Measurements from ENCODE around the gene PTPN5.

The PTPN5 gene

DNA sequence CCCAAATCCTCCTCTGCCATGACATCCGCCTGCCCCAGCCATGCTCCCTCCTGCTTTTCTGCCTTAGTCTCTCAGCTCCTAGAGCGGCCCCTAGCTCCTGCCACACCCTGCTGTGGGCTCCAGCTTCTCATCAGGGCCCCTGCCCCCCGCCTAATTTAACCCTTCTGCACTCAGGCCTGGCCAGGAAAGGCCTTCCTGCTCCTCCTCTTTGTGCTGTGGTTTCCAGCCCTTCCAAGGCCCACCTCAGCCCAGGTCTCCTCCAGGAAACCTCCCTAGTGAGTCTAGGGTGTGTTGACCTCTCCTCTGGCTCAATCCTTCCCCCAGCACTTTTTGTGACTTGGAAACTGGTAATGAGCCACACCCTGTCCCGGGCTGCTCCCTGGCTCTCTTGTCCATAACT lies 11.3 kb downstream of the PTPN5 start:
- no peak overlapping the region for H3K27ac Mint-ChIP-seq
- no peak for ATAC-seq
- H3K4me1 Mint-ChIP-seq, result no peaks in the 10 kb centered on the region
- H3K4me3 Mint-ChIP-seq, result no peak overlapping the region
- no peaks in the 10 kb centered on the region for H3K36me3 Mint-ChIP-seq
- H3K9me3 Mint-ChIP-seq, result no peaks in the 10 kb centered on the region
- peaks cover 18% of the 10 kb centered on the region for H3K27me3 Mint-ChIP-seq

DNA sequence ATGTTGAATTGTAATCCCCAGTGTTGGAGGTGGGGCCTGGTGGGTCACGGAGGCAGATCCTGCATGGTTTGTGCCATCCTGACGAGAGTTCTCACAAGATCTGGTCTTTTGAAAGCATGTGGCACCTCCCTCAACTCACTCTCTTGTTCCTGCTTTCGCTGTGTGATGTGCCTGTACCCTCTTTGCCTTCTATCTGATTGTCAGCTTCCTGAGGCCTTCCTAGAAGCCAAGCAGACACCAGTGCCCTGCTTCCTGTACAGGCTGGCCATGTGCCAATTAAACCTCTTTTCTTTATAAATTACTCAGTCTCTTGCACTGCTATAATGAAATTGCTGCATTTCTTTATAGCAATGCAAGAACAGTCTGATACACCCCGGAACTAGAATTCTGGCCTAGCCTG lies 13.1 kb downstream of the PTPN5 start:
- Mint-ChIP-seq H3K36me3 (no peaks in the 10 kb centered on the region), H3K27ac (no peak overlapping the region), H3K27me3 (peaks cover 8% of the 10 kb centered on the region), H3K4me3 (no peak overlapping the region), H3K9me3 (no peaks in the 10 kb centered on the region), H3K4me1 (no peaks in the 10 kb centered on the region)
- no peak for ATAC-seq

- Mint-ChIP-seq H3K4me3 (no peak overlapping the region), H3K36me3 (no peaks in the 10 kb centered on the region), H3K27ac (no peak overlapping the region), H3K4me1 (no peaks in the 10 kb centered on the region), H3K9me3 (no peaks in the 10 kb centered on the region), H3K27me3 (peaks cover 26% of the 10 kb centered on the region)
- no peak for ATAC-seq
These were observed 15.3 kb downstream of the PTPN5 start for GRCh38 chr11:18776324-18776723.

GRCh38 chr11:18775492-18776292 lies 15.9 kb downstream of the PTPN5 start:
- no peaks in the 10 kb centered on the region for H3K9me3 Mint-ChIP-seq
- peaks cover 32% of the 10 kb centered on the region for H3K27me3 Mint-ChIP-seq
- ATAC-seq, result peak; percentile 65
- H3K36me3 Mint-ChIP-seq, result no peaks in the 10 kb centered on the region
- H3K27ac Mint-ChIP-seq, result no peak overlapping the region
- peaks cover under 1% of the 10 kb centered on the region for H3K4me1 Mint-ChIP-seq
- H3K4me3 Mint-ChIP-seq, result no peak overlapping the region

- no peak for ATAC-seq
- H3K36me3 Mint-ChIP-seq, result no peaks in the 10 kb centered on the region
- no peak overlapping the region for H3K27ac Mint-ChIP-seq
- H3K9me3 Mint-ChIP-seq, result no peaks in the 10 kb centered on the region
- no peak overlapping the region for H3K4me3 Mint-ChIP-seq
- peaks cover 37% of the 10 kb centered on the region for H3K27me3 Mint-ChIP-seq
- H3K4me1 Mint-ChIP-seq, result peaks cover 9% of the 10 kb centered on the region
These were observed 16.8 kb downstream of the PTPN5 start for GRCh38 chr11:18774801-18775200.

- H3K27ac Mint-ChIP-seq, result no peak overlapping the region
- H3K4me1 Mint-ChIP-seq, result peaks cover 21% of the 10 kb centered on the region
- H3K9me3 Mint-ChIP-seq, result no peaks in the 10 kb centered on the region
These were observed 17.9 kb downstream of the PTPN5 start for GRCh38 chr11:18773681-18774080.

GRCh38 chr11:18773104-18773503 lies 18.5 kb downstream of the PTPN5 start:
- H3K27me3 Mint-ChIP-seq, result peaks cover 37% of the 10 kb centered on the region
- H3K27ac Mint-ChIP-seq, result no peak overlapping the region
- no peaks in the 10 kb centered on the region for H3K36me3 Mint-ChIP-seq
- H3K4me1 Mint-ChIP-seq, result peaks cover 26% of the 10 kb centered on the region
- no peak overlapping the region for H3K4me3 Mint-ChIP-seq
- no peak for ATAC-seq
- no peaks in the 10 kb centered on the region for H3K9me3 Mint-ChIP-seq

More at GRCh38 chr11:18773681-18774080, 17.9 kb downstream of the PTPN5 start:
- H3K4me3 Mint-ChIP-seq, result no peak overlapping the region
- ATAC-seq, result no peak
- no peaks in the 10 kb centered on the region for H3K36me3 Mint-ChIP-seq
- peaks cover 37% of the 10 kb centered on the region for H3K27me3 Mint-ChIP-seq

DNA sequence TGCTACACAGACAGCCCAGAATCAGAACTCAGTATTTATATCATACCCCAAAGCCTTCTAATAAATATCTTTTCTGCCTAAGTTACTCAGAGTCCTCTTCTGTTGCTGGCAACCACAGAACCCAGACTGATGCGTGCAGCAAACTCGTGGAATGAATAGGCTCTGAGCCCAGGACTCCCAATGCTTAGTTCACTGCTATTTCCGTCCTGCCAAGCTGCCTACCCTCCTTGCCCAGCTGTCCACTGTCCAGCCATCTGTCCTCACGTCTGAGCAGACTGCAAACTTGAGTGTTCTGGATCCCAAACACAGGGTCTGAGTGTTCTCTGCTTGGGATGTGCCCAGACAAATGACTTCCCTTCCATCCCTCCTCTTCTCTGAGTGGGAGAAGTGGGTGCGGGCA lies 19.4 kb downstream of the PTPN5 start:
- H3K4me1 Mint-ChIP-seq, result peaks cover 35% of the 10 kb centered on the region
- no peaks in the 10 kb centered on the region for H3K9me3 Mint-ChIP-seq
- no peaks in the 10 kb centered on the region for H3K36me3 Mint-ChIP-seq
- ATAC-seq, result no peak
- peak overlapping the region; percentile 42 for H3K27ac Mint-ChIP-seq
- H3K4me3 Mint-ChIP-seq, result no peak overlapping the region
- H3K27me3 Mint-ChIP-seq, result peaks cover 37% of the 10 kb centered on the region

DNA sequence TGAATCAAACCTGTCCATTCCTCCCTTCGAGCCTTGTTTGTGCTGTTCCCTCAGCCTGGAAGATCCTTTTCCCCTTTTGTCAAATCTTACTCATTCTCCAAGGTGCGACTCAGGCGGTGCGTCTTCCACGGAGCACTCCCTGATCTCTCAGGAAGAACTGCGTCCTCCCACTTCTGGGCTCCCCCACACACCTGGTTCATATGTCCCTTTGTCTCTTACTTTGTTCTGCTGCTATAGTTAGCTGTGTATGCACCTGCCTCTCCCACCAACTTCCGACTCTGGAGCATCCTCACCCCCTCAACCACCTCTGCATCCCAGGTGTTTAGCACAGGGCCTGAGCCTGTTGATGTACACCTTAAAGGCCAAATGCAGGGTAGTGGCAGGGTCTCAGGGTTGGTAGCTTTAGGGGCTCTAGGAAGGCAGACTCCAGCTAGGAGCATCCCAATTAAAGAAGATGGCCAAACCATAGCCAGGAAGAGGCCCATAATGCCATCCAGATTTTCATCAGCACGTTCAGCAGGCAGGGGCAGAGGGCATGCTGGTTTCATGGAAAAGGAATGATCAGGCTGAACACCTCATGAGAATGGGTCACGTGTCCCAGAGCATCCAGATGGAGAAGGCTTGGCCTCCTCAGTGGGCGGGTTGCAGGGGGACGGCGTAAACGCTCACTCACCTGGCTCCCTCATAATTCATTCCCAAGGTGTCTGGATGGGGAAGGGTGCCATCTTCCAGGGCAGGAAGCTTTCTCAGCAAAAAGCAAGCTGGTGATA lies 20.1 kb downstream of the PTPN5 start:
- Mint-ChIP-seq H3K4me1 (peaks cover 36% of the 10 kb centered on the region), H3K9me3 (no peaks in the 10 kb centered on the region), H3K27ac (peak overlapping the region; percentile 42), H3K36me3 (no peaks in the 10 kb centered on the region), H3K27me3 (peaks cover 37% of the 10 kb centered on the region), H3K4me3 (no peak overlapping the region)
- no peak for ATAC-seq

- peaks cover 39% of the 10 kb centered on the region for H3K27me3 Mint-ChIP-seq
- no peak for ATAC-seq
- no peak overlapping the region for H3K4me3 Mint-ChIP-seq
- H3K27ac Mint-ChIP-seq, result peak overlapping the region; percentile 42
- H3K36me3 Mint-ChIP-seq, result no peaks in the 10 kb centered on the region
- H3K4me1 Mint-ChIP-seq, result peaks cover 36% of the 10 kb centered on the region
- H3K9me3 Mint-ChIP-seq, result no peaks in the 10 kb centered on the region
These were observed 21.0 kb downstream of the PTPN5 start for GRCh38 chr11:18770479-18771125.

DNA sequence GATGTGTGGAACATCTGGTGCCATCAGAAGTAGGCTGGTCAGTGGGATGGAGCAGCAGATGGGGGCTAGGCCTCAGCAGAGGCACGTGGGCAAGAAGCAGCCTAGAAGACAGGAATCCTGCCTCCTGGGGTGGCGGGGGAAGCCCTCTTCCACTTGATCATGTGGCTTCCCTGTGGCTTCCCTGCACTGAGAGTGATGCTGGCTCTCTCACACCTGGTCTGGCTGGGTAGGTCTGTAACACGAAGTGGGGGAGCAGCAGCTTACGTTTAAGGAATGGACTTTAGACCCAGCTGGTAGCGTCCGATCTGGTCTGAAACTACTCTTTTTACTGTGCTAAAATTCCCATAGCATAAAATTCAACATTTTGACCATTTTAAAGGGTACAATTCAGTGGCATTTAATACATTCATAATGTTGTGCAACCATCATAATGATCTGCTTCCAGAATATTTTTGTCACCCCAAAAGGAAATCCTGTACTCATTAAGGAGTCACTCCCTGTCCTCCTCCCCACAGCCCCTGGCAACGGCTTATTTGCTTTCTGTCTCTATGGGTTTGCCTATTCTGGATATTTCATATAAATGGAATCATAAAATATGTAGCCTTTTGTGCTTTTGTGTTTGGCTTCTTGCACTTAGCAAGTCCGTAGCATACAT lies 21.7 kb downstream of the PTPN5 start:
- Mint-ChIP-seq H3K36me3 (no peaks in the 10 kb centered on the region), H3K27me3 (peaks cover 39% of the 10 kb centered on the region), H3K4me1 (peaks cover 36% of the 10 kb centered on the region), H3K4me3 (no peak overlapping the region), H3K27ac (peak overlapping the region; percentile 84), H3K9me3 (no peaks in the 10 kb centered on the region)
- ATAC-seq, result peak; percentile 56

GRCh38 chr11:18768978-18769377 lies 22.6 kb downstream of the PTPN5 start:
- Mint-ChIP-seq H3K27me3 (peaks cover 39% of the 10 kb centered on the region), H3K27ac (peak overlapping the region; percentile 84), H3K9me3 (no peaks in the 10 kb centered on the region), H3K36me3 (no peaks in the 10 kb centered on the region), H3K4me1 (peaks cover 39% of the 10 kb centered on the region), H3K4me3 (no peak overlapping the region)
- ATAC-seq, result no peak

- Mint-ChIP-seq H3K27ac (peak overlapping the region; percentile 84), H3K9me3 (no peaks in the 10 kb centered on the region), H3K4me3 (peak overlapping the region; percentile 66), H3K4me1 (peaks cover 41% of the 10 kb centered on the region), H3K27me3 (peaks cover 39% of the 10 kb centered on the region), H3K36me3 (no peaks in the 10 kb centered on the region)
- peak; percentile 82 for ATAC-seq
These were observed 23.1 kb downstream of the PTPN5 start for GRCh38 chr11:18768472-18768901.

DNA sequence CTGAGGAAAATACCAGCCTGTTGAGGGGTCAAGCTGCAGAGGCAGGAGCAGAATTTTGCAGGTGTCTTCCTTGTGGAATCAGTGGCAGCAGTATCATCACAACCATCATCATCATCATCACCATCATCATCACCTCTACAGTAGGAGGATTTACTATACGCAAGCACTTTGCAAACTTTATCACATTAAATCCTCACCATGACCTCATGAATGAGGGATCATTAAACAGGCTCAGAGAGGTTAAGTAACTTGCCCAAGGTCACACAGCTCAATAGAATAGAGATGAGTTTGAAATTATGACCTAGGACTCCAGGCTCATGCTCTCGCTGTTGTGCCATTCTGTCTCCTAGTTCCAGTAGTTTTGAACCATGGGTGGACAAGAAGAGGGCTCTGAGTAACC lies 25.6 kb downstream of the PTPN5 start:
- peaks cover 41% of the 10 kb centered on the region for H3K4me1 Mint-ChIP-seq
- no peaks in the 10 kb centered on the region for H3K9me3 Mint-ChIP-seq
- no peak for ATAC-seq
- H3K4me3 Mint-ChIP-seq, result no peak overlapping the region
- peaks cover 17% of the 10 kb centered on the region for H3K27me3 Mint-ChIP-seq
- no peaks in the 10 kb centered on the region for H3K36me3 Mint-ChIP-seq
- no peak overlapping the region for H3K27ac Mint-ChIP-seq

- H3K27me3 Mint-ChIP-seq, result peaks cover 13% of the 10 kb centered on the region
- ATAC-seq, result no peak
- H3K9me3 Mint-ChIP-seq, result no peaks in the 10 kb centered on the region
- H3K27ac Mint-ChIP-seq, result no peak overlapping the region
- H3K4me1 Mint-ChIP-seq, result peaks cover 39% of the 10 kb centered on the region
- H3K36me3 Mint-ChIP-seq, result no peaks in the 10 kb centered on the region
- no peak overlapping the region for H3K4me3 Mint-ChIP-seq
These were observed 26.0 kb downstream of the PTPN5 start for GRCh38 chr11:18765554-18765953.
